Gastrocnemius medialis (tissue), 4 donors: ENCODE measurements around the gene USP15.

Source experiments
- POLR2A ChIP-seq, 2 donors: fragments of 450-650 bp; IDR thresholded peaks; one replicate each; pipeline ENCODE4 v1.6.1; 2017; ENCODE audit warnings: antibody characterized with exemption in 2 of 2, mild to moderate bottlenecking in 2 of 2, moderate library complexity in 2 of 2
- TF ChIP-seq, protein P1 (sequence below), 5 experiments: fragments of 450-650 bp in 3 of 5; fragments of 200-600 bp in 2 of 5; sonication (generic) in 2 of 5; IDR thresholded peaks in 4 of 5; conservative IDR thresholded peaks in 1 of 5; 1 replicate in 4 of 5; 2 replicates in 1 of 5; pipeline ENCODE4 v1.5.1; 2016 to 2019; ENCODE audit warnings: antibody characterized with exemption in 5 of 5, mild to moderate bottlenecking in 3 of 5, moderate library complexity in 3 of 5

DNA sequence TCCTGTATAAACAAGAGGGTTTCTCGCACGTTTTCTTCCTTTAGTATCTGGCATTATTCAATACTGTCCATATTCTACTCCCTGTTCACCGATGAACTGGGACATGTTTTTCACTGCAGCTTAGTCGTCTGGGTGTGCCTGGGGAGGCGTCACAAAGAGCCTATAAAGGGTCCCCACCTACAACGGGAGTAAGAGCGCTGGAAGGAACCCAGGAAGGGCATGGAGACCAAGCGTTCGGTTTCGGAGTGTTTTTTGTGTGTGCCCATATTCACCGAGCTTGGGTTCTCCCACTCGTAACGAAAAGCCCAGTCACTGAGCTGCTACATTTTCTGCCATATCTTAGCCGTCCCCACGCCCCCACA lies 592 bp upstream of the USP15 start:
- TF ChIP-seq, protein P1, sequence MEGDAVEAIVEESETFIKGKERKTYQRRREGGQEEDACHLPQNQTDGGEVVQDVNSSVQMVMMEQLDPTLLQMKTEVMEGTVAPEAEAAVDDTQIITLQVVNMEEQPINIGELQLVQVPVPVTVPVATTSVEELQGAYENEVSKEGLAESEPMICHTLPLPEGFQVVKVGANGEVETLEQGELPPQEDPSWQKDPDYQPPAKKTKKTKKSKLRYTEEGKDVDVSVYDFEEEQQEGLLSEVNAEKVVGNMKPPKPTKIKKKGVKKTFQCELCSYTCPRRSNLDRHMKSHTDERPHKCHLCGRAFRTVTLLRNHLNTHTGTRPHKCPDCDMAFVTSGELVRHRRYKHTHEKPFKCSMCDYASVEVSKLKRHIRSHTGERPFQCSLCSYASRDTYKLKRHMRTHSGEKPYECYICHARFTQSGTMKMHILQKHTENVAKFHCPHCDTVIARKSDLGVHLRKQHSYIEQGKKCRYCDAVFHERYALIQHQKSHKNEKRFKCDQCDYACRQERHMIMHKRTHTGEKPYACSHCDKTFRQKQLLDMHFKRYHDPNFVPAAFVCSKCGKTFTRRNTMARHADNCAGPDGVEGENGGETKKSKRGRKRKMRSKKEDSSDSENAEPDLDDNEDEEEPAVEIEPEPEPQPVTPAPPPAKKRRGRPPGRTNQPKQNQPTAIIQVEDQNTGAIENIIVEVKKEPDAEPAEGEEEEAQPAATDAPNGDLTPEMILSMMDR (IDR thresholded peaks at IDR 0.05 in 4 of 5, conservative IDR thresholded peaks at IDR 0.05 in 1 of 5): no peak
- no peak for TF ChIP-seq POLR2A (IDR thresholded peaks at IDR 0.05)
